KMS-11 (cell line): ENCODE results near the gene CISD1.

Experiments
- H2AFZ ChIP-seq: fragments of 200-600 bp; sonication (generic); 2 replicates; pipeline ENCODE4 v1.6.1; 2016; ENCODE audit warnings: antibody characterized with exemption, mixed run types, low read depth
- H3K27ac ChIP-seq: fragments of 200-600 bp; sonication (generic); 2 replicates; pipeline ENCODE4 v1.6.1; 2016; ENCODE audit warnings: mild to moderate bottlenecking, mixed run types
- H3K27me3 ChIP-seq: fragments of 200-600 bp; sonication (generic); 2 replicates; pipeline ENCODE4 v1.6.1; 2017; ENCODE audit warnings: mild to moderate bottlenecking, low read depth, mixed run types, moderate library complexity; ENCODE audit not compliant: insufficient read depth
- H3K36me3 ChIP-seq: fragments of 200-600 bp; sonication (generic); 2 replicates; pipeline ENCODE4 v1.6.1; 2017; ENCODE audit warnings: mild to moderate bottlenecking, mixed run types; ENCODE audit not compliant: insufficient read depth
- H3K4me1 ChIP-seq: fragments of 200-600 bp; sonication (generic); 2 replicates; pipeline ENCODE4 v1.6.1; 2016; ENCODE audit warnings: mild to moderate bottlenecking, low read depth, mixed run types; ENCODE audit not compliant: poor library complexity, severe bottlenecking
- H3K4me2 ChIP-seq: fragments of 200-600 bp; sonication (generic); 2 replicates; pipeline ENCODE4 v1.7.0; 2016; ENCODE audit warnings: mild to moderate bottlenecking, mixed run types
- H3K4me3 ChIP-seq: fragments of 200-600 bp; sonication (generic); IDR thresholded peaks from 2 replicates; pipeline ENCODE4 v1.6.1; 2017; ENCODE audit warnings: low read depth, low read length, mixed read lengths; ENCODE audit not compliant: insufficient read depth
- H3K79me2 ChIP-seq: fragments of 200-600 bp; sonication (generic); 2 replicates; pipeline ENCODE4 v1.6.1; 2016; ENCODE audit warnings: low read depth, mixed run types; ENCODE audit not compliant: insufficient read depth
- H3K9ac ChIP-seq: fragments of 200-600 bp; sonication (generic); 2 replicates; pipeline ENCODE4 v1.6.1; 2016; ENCODE audit warnings: mild to moderate bottlenecking, mixed run types
- H4K20me1 ChIP-seq: fragments of 200-600 bp; sonication (generic); 2 replicates; pipeline ENCODE4 v1.6.1; 2016; ENCODE audit warnings: mild to moderate bottlenecking, mixed run types; ENCODE audit not compliant: insufficient read depth
- TF ChIP-seq, protein P1 (sequence below): fragments of 200-600 bp; sonication (generic); conservative IDR thresholded peaks from 2 replicates; pipeline ENCODE4 v1.6.1; 2017; ENCODE audit warnings: low read depth, mild to moderate bottlenecking, antibody characterized with exemption, low read length, moderate library complexity, mixed read lengths

Gene CISD1

DNA sequence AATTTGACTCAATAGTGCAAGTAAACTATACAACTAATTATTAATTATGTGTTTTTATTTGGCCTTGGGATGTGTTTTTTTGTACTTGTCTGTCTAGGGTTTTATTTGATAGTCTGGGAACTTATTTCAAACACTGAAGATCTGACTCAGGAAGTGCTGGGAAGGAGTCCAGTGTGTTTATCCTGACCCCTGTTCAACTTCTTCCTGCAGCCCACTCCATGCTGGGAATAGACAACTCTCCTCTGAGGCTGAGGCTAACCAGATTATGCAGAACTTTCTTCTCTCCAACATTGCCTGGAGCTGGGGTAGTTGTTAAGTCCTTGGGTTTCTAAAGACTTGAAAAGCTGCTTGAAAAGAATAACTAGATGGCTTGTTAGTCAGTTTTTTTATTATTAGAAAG, 6.9 kb downstream of the CISD1 start:
- TF ChIP-seq, protein P1, sequence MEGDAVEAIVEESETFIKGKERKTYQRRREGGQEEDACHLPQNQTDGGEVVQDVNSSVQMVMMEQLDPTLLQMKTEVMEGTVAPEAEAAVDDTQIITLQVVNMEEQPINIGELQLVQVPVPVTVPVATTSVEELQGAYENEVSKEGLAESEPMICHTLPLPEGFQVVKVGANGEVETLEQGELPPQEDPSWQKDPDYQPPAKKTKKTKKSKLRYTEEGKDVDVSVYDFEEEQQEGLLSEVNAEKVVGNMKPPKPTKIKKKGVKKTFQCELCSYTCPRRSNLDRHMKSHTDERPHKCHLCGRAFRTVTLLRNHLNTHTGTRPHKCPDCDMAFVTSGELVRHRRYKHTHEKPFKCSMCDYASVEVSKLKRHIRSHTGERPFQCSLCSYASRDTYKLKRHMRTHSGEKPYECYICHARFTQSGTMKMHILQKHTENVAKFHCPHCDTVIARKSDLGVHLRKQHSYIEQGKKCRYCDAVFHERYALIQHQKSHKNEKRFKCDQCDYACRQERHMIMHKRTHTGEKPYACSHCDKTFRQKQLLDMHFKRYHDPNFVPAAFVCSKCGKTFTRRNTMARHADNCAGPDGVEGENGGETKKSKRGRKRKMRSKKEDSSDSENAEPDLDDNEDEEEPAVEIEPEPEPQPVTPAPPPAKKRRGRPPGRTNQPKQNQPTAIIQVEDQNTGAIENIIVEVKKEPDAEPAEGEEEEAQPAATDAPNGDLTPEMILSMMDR = no peak
- no peak overlapping the region for H2AFZ ChIP-seq
- H3K4me1 ChIP-seq = peaks cover 63% of the 10 kb centered on the region
- no peak overlapping the region for H3K4me2 ChIP-seq
- no peak overlapping the region for H3K27ac ChIP-seq
- no peaks in the 10 kb centered on the region; the same call in 1 of the 2 replicates for H3K36me3 ChIP-seq
- no peaks in the 10 kb centered on the region for H3K27me3 ChIP-seq
- peaks cover 70% of the 10 kb centered on the region for H3K79me2 ChIP-seq
- no peak overlapping the region for H3K4me3 ChIP-seq
- H4K20me1 ChIP-seq = peaks cover 6% of the 10 kb centered on the region; the same call in 1 of the 2 replicates
- no peak overlapping the region for H3K9ac ChIP-seq

DNA sequence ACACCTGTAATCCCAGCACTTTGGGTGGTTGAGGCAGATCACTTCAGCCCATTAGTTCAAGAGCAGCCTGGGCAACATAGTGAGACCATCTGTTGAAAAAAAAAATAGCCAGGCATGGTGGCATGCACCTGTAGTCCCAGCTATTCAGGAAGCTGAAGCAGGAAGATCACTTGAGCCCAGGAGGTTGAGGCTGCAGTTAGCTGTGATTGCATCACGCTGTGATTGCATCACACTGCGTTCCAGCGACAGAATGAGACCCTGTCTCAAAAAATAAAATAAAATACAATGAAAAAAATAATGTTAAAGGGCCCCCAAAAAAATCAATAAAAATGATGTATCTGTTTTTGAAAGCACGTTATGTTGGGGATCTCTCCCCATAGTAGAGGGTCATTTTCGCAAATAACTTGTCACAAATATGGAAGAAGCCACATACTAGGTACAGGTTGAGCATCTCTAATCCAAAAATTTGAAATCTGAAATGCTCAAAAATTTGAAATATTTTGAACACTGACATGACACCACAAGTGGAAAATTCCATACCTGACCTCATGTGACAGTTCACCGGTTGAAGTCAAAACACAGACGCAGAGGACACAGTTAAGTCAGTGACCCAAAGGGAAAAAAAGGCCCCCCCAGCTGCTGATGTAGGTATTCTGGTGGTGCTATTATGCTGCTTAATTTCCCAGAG, 9.5 kb downstream of the CISD1 start:
- Histone ChIP-seq H3K9ac (no peak overlapping the region), H4K20me1 (peaks cover 6% of the 10 kb centered on the region; the same call in 1 of the 2 replicates), H2AFZ (no peak overlapping the region), H3K27ac (no peak overlapping the region), H3K4me2 (no peak overlapping the region), H3K4me1 (peaks cover 88% of the 10 kb centered on the region), H3K4me3 (no peak overlapping the region), H3K27me3 (no peaks in the 10 kb centered on the region), H3K36me3 (no peaks in the 10 kb centered on the region; the same call in 1 of the 2 replicates), H3K79me2 (peaks cover 51% of the 10 kb centered on the region)
- TF ChIP-seq, protein P1 = no peak

GRCh38 chr10:58278962-58279307, 10.0 kb downstream of the CISD1 start:
- Histone ChIP-seq H3K4me3 (no peak overlapping the region), H3K36me3 (no peaks in the 10 kb centered on the region; the same call in 1 of the 2 replicates), H3K27ac (no peak overlapping the region; the same call in 1 of the 2 replicates), H2AFZ (no peak overlapping the region), H3K27me3 (no peaks in the 10 kb centered on the region), H3K79me2 (peaks cover 49% of the 10 kb centered on the region), H3K4me2 (no peak overlapping the region), H4K20me1 (peaks cover 6% of the 10 kb centered on the region; the same call in 1 of the 2 replicates), H3K9ac (no peak overlapping the region), H3K4me1 (peaks cover 89% of the 10 kb centered on the region)
- TF ChIP-seq, protein P1 = no peak

- H3K4me1 ChIP-seq = peaks cover 84% of the 10 kb centered on the region
- no peaks in the 10 kb centered on the region; the same call in 1 of the 2 replicates for H3K36me3 ChIP-seq
- TF ChIP-seq, protein P1 = no peak
- H3K27ac ChIP-seq = peak overlapping the region; percentile 93
- no peak overlapping the region for H3K4me3 ChIP-seq
- H3K4me2 ChIP-seq = peak overlapping the region; percentile 86
- no peak overlapping the region for H2AFZ ChIP-seq
- H4K20me1 ChIP-seq = peaks cover 13% of the 10 kb centered on the region
- H3K9ac ChIP-seq = peak overlapping the region; percentile 50; the same call in 1 of the 2 replicates
- H3K79me2 ChIP-seq = peaks cover 33% of the 10 kb centered on the region; the same call in 1 of the 2 replicates
- H3K27me3 ChIP-seq = no peaks in the 10 kb centered on the region
These were observed 11.5 kb downstream of the CISD1 start for GRCh38 chr10:58280477-58280876.
